OCI-LY3 (cell line): Measurements from ENCODE around the gene MED15.

Experiments
- EZH2phosphoT487 ChIP-seq: fragments of 200-600 bp; shearing (Covaris generic); IDR thresholded peaks from 2 replicates; pipeline ENCODE4 v1.6.1; 2018; ENCODE audit warnings: antibody characterized with exemption, mixed run types, low read depth
- TF ChIP-seq, protein P1 (sequence below): fragments of 200-600, 300-600 bp; sonication (generic); IDR thresholded peaks from 2 replicates; pipeline ENCODE4 v1.5.1; 2014; ENCODE audit warnings: antibody characterized with exemption, low read length, low read depth

GRCh38 chr22:20573833-20574615 lies 66.6 kb downstream of the MED15 start:
- TF ChIP-seq, protein P1, sequence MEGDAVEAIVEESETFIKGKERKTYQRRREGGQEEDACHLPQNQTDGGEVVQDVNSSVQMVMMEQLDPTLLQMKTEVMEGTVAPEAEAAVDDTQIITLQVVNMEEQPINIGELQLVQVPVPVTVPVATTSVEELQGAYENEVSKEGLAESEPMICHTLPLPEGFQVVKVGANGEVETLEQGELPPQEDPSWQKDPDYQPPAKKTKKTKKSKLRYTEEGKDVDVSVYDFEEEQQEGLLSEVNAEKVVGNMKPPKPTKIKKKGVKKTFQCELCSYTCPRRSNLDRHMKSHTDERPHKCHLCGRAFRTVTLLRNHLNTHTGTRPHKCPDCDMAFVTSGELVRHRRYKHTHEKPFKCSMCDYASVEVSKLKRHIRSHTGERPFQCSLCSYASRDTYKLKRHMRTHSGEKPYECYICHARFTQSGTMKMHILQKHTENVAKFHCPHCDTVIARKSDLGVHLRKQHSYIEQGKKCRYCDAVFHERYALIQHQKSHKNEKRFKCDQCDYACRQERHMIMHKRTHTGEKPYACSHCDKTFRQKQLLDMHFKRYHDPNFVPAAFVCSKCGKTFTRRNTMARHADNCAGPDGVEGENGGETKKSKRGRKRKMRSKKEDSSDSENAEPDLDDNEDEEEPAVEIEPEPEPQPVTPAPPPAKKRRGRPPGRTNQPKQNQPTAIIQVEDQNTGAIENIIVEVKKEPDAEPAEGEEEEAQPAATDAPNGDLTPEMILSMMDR, result no peak
- no peak for TF ChIP-seq EZH2phosphoT487
